ENCODE data around the gene CALML6.

Gene CALML6

GRCh38 chr1:1918901-1919303 lies 3.8 kb downstream of the CALML6 start, which contains the start of gene TMEM52:
TSS of gene TMEM52 (minus strand) at chr1:1919279. CDS start at chr1:1919265, 14 bp downstream.
- Histone ChIP-seq H3K9me3 (ENCODE audit: insufficient read depth, low read length) (no peaks in the 10 kb centered on the region), H3K9me2 (replicated peaks; ENCODE audit: insufficient read depth, low read length) (no peaks in the 10 kb centered on the region), H3K4me2 (ENCODE audit: low read depth, low read length, poor library complexity, severe bottlenecking) (peak within 1 kb of the TSS; percentile 52), H3K27ac (ENCODE audit: low read depth, low read length) (no peak within 1 kb of the TSS), H3K79me2 (ENCODE audit: insufficient read depth, low read length) (no peaks in the 10 kb centered on the region), H3F3A (ENCODE audit: insufficient read depth) (no peaks in the 10 kb centered on the region), H4K20me1 (ENCODE audit: low read depth, low read length) (no peaks in the 10 kb centered on the region), H3K9ac (ENCODE audit: low read length) (peak within 1 kb of the TSS; percentile 23; the same call in 1 of the 2 replicates), H3K4me3 (ENCODE audit: insufficient read depth, low read length, poor library complexity, severe bottlenecking) (peak within 1 kb of the TSS; percentile 40), H3K36me3 (ENCODE audit: low read length) (no peaks in the 10 kb centered on the region), H3K27me3 (ENCODE audit: low read length) (no peaks in the 10 kb centered on the region), H2AFZ (ENCODE audit: low read depth, low read length, severe bottlenecking) (peak within 1 kb of the TSS; percentile 16)
- TF ChIP-seq CTCF (IDR thresholded peaks at IDR 0.05; ENCODE audit: insufficient read depth, low read length, poor library complexity, severe bottlenecking) (no peak), EZH2phosphoT487 (conservative IDR thresholded peaks at IDR 0.05; ENCODE audit: low read length) (no peak)

- Histone ChIP-seq H3K9me2 (replicated peaks; ENCODE audit: insufficient read depth, low read length) (no peaks in the 10 kb centered on the region), H3K9me3 (ENCODE audit: insufficient read depth, low read length) (no peaks in the 10 kb centered on the region), H3K27ac (ENCODE audit: low read depth, low read length) (no peak overlapping the region), H3K36me3 (ENCODE audit: low read length) (no peaks in the 10 kb centered on the region), H3K9ac (ENCODE audit: low read length) (no peak overlapping the region), H3K4me3 (ENCODE audit: insufficient read depth, low read length, poor library complexity, severe bottlenecking) (peak overlapping the region; percentile 40), H2AFZ (ENCODE audit: low read depth, low read length, severe bottlenecking) (peak overlapping the region; percentile 16), H3F3A (ENCODE audit: insufficient read depth) (no peaks in the 10 kb centered on the region), H4K20me1 (ENCODE audit: low read depth, low read length) (no peaks in the 10 kb centered on the region), H3K79me2 (ENCODE audit: insufficient read depth, low read length) (no peaks in the 10 kb centered on the region), H3K27me3 (ENCODE audit: low read length) (no peaks in the 10 kb centered on the region), H3K4me2 (ENCODE audit: low read depth, low read length, poor library complexity, severe bottlenecking) (peak overlapping the region; percentile 52)
- TF ChIP-seq CTCF (IDR thresholded peaks at IDR 0.05; ENCODE audit: insufficient read depth, low read length, poor library complexity, severe bottlenecking) (no peak), EZH2phosphoT487 (conservative IDR thresholded peaks at IDR 0.05; ENCODE audit: low read length) (no peak)
Observed at GRCh38 chr1:1919304-1920056, 4.4 kb downstream of the CALML6 start.

- Histone ChIP-seq H3K79me2 (ENCODE audit: insufficient read depth, low read length) (no peaks in the 10 kb centered on the region), H3K4me2 (ENCODE audit: low read depth, low read length, poor library complexity, severe bottlenecking) (no peak overlapping the region), H3K4me3 (ENCODE audit: insufficient read depth, low read length, poor library complexity, severe bottlenecking) (no peak overlapping the region), H3K9me3 (ENCODE audit: insufficient read depth, low read length) (no peaks in the 10 kb centered on the region), H4K20me1 (ENCODE audit: low read depth, low read length) (no peaks in the 10 kb centered on the region), H3K27ac (ENCODE audit: low read depth, low read length) (no peak overlapping the region), H3K36me3 (ENCODE audit: low read length) (no peaks in the 10 kb centered on the region), H3K9me2 (replicated peaks; ENCODE audit: insufficient read depth, low read length) (no peaks in the 10 kb centered on the region), H3F3A (ENCODE audit: insufficient read depth) (no peaks in the 10 kb centered on the region), H3K9ac (ENCODE audit: low read length) (no peak overlapping the region), H3K27me3 (ENCODE audit: low read length) (no peaks in the 10 kb centered on the region), H2AFZ (ENCODE audit: low read depth, low read length, severe bottlenecking) (no peak overlapping the region)
- TF ChIP-seq EZH2phosphoT487 (conservative IDR thresholded peaks at IDR 0.05; ENCODE audit: low read length) (no peak), CTCF (IDR thresholded peaks at IDR 0.05; ENCODE audit: insufficient read depth, low read length, poor library complexity, severe bottlenecking) (no peak)
Observed at GRCh38 chr1:1920057-1920607, 5.1 kb downstream of the CALML6 start.
